SH-SY5Y (cell line): ENCODE results near the gene PLEKHA6.

Experiments
- GATA2 ChIP-seq: IDR thresholded peaks from 2 replicates; pipeline ENCODE4 v1.6.1; 2011; ENCODE audit warnings: mild to moderate bottlenecking, low read depth, low read length
- GATA3 ChIP-seq: IDR thresholded peaks from 2 replicates; pipeline ENCODE4 v1.6.1; 2011; ENCODE audit warnings: low read depth, mild to moderate bottlenecking, low read length, moderate library complexity

The PLEKHA6 gene

DNA sequence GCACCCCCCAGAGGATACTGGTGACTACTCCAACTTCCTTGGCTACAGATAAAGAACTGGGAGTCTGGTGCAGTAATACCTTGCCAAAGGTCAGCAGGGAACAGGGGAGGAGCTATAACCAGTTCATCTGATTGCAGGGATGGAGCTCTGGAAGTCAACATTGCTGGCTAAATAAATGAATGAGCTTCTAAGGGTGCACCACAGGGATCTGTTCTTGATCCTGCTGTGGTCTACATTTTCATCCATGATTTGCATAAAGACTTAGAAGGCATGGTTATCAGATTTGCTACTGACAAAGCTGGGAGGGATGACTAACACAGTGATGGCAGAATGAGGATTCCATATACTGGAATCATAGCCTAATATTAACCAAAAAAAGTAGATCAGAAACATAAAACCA lies 18.3 kb downstream of the PLEKHA6 start:
- TF ChIP-seq GATA3 (no peak), GATA2 (no peak)

GRCh38 chr1:204340081-204340889 lies 19.4 kb downstream of the PLEKHA6 start:
- TF ChIP-seq GATA2: no peak
- TF ChIP-seq GATA3: no peak

DNA sequence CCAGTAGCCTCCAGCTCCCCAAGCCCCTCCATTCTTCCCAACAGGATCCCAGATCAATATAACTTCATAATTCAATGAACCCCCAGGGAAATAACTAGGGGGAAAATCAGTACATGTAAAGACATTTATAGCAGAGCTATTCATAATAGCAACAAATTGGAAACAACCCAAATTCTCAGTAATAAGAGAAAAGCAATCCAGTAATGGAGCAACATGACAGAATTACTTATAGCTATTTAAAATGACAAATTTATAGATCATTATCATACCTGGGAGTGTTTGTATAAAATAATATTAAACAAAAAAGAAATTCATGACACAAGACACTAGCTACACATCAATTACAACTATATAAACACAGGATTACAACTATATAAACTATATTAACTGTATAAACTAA lies 20.2 kb downstream of the PLEKHA6 start:
- TF ChIP-seq GATA3: no peak
- TF ChIP-seq GATA2: no peak

DNA sequence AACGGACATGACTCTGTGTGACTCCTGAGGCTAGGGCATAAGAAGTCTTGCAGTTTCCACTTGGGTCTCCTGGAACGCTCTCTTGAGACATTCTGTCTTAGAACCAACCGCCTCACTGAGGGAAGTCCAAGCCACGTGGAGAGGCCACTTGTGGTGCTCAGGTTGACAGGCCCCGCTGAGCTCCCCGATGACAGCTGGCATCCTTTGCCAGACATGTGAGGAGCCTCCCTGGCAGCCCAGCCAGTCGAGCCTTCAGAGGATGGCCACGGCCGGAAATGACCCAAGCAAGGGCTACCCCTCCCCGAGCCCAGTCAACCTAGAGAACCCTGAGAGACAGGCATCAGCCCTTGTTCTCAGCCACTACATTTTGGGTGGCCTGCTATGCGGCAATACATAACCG lies 20.7 kb downstream of the PLEKHA6 start:
- TF ChIP-seq GATA3: no peak
- no peak for TF ChIP-seq GATA2

- TF ChIP-seq GATA3 (no peak), GATA2 (no peak)
Measured at GRCh38 chr1:204338360-204338759, 21.4 kb downstream of the PLEKHA6 start.

- no peak for TF ChIP-seq GATA2
- TF ChIP-seq GATA3: no peak
Measured at GRCh38 chr1:204337583-204337982, 22.1 kb downstream of the PLEKHA6 start.

DNA sequence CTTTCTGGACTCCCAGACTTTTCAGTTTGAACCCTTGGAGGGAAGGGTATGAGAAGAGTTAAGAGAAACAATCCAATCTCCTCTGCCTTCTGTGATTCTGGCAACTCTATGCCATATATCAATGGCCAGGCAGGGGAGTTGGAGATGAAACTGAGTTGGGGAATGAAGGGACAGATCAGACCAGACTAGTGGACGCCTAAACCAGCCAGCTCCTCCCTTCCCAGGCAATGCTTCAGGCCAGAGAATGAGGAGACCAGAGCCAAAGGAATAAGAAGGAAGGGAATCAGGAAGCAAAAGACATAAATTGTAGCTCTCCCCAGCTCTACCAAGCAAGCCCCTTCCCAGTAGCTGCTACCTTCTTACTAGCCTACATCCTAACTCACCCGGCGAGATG lies 22.7 kb downstream of the PLEKHA6 start:
- TF ChIP-seq GATA2: no peak

- no peak for TF ChIP-seq GATA3
- no peak for TF ChIP-seq GATA2
Measured at GRCh38 chr1:204336421-204337035, 23.2 kb downstream of the PLEKHA6 start.

DNA sequence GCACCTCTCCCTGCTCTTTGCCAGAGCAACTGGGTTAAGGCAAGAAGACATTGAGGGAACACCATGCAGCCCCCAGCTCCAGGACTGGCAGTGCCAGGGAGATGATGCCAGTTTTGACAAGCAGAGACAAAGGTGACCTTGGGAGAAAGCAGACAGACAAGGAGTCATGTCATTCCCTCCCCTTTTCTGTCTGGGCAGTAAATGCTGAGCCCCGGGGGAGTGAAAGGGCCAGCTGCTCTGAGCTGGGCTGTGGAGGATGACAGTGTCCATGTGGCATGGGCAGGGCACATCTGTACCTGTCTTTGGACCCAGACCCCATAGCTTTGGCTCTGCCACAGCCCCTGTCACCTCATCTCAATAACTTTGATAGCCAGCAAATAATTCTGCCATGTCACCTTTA lies 24.2 kb downstream of the PLEKHA6 start:
- no peak for TF ChIP-seq GATA3
- TF ChIP-seq GATA2: no peak; the same call in 1 of the 2 replicates

DNA sequence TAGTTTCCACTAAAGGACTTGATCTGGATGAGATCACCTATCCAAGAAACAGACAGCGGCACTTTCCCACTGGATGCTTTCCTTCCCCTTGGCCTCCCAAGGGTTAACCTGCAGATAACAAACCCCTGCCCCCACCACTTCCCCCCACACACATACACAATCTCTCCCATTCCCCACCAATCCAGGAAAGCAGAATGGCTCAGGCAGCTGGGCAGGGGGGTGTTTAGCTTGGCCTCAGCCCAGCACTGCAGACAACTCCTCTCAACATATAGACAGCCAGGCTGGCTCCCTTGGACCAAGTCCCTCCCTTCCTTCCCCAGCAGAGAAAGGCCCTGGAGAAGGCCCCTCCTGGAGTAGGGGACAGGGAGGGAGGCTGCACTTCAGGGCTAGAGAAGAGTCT lies 24.6 kb downstream of the PLEKHA6 start:
- no peak for TF ChIP-seq GATA3
- TF ChIP-seq GATA2: peak; percentile 62; the same call in 1 of the 2 replicates

DNA sequence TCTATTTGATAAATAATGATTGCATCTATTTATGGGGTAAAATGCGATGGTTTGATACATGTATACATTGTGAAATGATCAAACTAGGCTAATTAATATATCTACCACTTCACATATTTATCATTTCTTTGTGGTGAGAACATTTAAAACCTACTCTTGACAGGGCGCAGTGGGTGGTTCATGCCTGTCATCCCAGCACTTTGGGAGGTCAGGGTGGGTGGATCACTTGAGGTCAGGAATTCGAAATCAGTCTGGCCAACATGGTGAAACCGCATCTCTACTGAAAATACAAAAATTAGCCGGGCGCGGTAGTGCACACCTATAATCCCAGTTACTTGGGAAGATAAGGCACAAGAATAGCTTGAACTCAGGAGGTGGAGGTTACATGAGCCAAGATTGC lies 25.3 kb downstream of the PLEKHA6 start:
- TF ChIP-seq GATA3 (no peak), GATA2 (no peak)

DNA sequence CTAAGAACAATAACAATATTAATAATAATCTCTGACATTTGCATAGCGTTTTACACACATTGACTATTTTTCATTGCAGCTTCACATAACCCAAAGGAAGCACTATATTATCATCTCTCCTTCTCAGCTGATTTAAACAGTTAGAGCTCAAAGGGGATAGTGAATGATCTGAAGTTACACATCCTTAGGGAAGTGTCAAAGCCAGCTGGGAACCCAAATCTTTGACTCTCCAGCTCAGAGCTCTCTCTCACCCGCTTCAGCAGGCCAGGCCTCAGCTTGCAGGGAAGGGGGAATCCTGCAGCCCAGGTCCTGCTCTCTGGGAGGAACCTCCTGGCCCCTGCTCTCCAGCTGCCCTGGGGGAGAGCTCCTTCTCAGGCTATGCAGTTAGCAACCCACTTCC lies 26.3 kb downstream of the PLEKHA6 start:
- TF ChIP-seq GATA2 (no peak), GATA3 (no peak)

DNA sequence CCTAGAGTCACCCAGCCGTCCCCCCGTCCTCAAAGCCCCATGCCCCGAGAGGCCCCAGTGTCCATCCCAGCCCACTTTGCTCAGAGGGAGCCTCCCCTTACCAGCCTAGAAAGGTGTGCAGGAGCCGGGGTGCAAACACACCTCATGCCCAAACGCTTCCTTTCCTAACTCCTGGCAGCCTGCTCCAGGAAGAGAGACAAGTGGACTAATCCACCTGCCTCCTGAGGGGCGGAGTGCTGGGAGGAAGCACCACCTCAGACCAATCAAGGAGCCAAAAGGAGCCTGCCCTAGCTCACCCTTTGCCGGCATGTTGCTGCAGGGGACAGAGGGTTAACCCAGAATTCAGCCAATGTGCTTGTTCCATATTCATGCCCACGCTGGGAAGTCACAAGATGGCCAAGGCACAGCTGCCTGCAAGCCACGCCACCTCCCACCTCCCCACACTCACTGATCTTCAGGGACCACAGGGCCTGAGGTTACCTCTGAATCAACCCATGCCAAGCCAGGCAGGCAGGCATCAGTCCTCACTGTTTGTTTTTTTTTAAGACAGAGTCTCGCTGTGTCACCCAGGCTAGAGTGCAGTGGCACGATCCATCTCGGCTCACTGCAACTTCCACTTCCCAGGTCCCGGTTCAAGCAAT lies 27.8 kb downstream of the PLEKHA6 start:
- TF ChIP-seq GATA3: no peak
- TF ChIP-seq GATA2: no peak

DNA sequence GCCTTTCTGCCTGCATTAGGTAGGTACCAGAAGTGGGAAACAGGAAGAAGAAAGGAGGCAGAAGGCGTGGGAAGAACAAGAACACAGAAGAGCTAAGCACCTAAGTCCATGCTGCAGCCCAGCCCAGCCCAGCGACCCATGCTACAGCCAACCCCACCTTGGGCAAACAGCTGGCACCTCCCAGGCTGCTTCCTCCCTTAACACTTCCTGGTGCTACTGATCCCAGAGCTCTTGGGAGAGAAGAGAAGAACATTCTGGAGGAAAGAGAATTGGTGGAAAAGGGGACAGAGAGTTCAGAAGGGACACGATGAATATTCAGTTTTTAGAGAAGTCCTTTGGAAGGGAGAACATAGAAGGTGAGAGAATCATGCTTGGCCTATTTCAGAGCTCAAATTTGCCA lies 28.5 kb downstream of the PLEKHA6 start:
- TF ChIP-seq GATA2: no peak
- no peak for TF ChIP-seq GATA3

- peak; percentile 70 for TF ChIP-seq GATA2
- TF ChIP-seq GATA3: no peak
Measured at GRCh38 chr1:204327359-204327758, 32.4 kb downstream of the PLEKHA6 start.
